Hippocampal formation (tissue), 2 donors: Measurements from ENCODE around the gene PTPRD.

Source experiments
- DNase-seq, 2 donors: peaks; one replicate each; lab custom pipeline; 2025; lab: John Stamatoyannopoulos, UW

Gene PTPRD

GRCh38 chr9:8266861-8267260 lies 2345.9 kb downstream of the PTPRD start:
- DNase-seq: no peak

- no peak for DNase-seq
These were observed 2347.5 kb downstream of the PTPRD start for GRCh38 chr9:8265281-8265680.
